Progenitor cell of endocrine pancreas (in vitro differentiated cells): Measurements from ENCODE around the gene PSMD5. TPM values are rescaled to one million over a fixed set of nuclear protein-coding genes. Genes with fewer than 3 reads are reported as not detected.
A peak's percentile ranks its signal among the peaks of the same experiment; 100 is the strongest.

ENCODE experiments used
- DNase-seq: peaks from one replicate; pipeline ENCODE4 v3.0.0; 2021; ENCODE audit warnings: low spot score; ENCODE audit not compliant: unreplicated experiment
- H3K27ac Mint-ChIP-seq: 2 replicates; pipeline ENCODE4 v1.8.0; 2021; ENCODE audit warnings: mild to moderate bottlenecking, moderate library complexity, mixed read lengths
- H3K27me3 Mint-ChIP-seq: 2 replicates; pipeline ENCODE4 v1.8.0; 2021; ENCODE audit warnings: mixed read lengths
- H3K36me3 Mint-ChIP-seq: 2 replicates; pipeline ENCODE4 v1.8.0; 2022; ENCODE audit warnings: mixed read lengths; ENCODE audit not compliant: insufficient read depth
- H3K4me1 Mint-ChIP-seq: 2 replicates; pipeline ENCODE4 v1.8.0; 2021; ENCODE audit warnings: low read depth, mixed read lengths
- H3K4me3 Mint-ChIP-seq: 2 replicates; pipeline ENCODE4 v1.8.0; 2021; ENCODE audit warnings: low read depth, mild to moderate bottlenecking, moderate library complexity, mixed read lengths
- H3K9me3 Mint-ChIP-seq: 2 replicates; pipeline ENCODE4 v1.8.0; 2021; ENCODE audit warnings: low read depth, mixed read lengths
- CTCF ChIP-seq: fragments of 200-600 bp; sonication (generic); IDR thresholded peaks from one replicate; pipeline ENCODE4 v1.5.0; 2021; ENCODE audit warnings: antibody characterized with exemption, mild to moderate bottlenecking; ENCODE audit not compliant: unreplicated experiment
- total RNA-seq: library from RNA; stranded (reverse); gene quantifications from 2 replicates; pipeline ENCODE4 v1.2.1, GENCODE V29; 2021

PSMD5 gene
- total RNA-seq, 1 donor from 2014 or later, result 50.1 TPM

DNA sequence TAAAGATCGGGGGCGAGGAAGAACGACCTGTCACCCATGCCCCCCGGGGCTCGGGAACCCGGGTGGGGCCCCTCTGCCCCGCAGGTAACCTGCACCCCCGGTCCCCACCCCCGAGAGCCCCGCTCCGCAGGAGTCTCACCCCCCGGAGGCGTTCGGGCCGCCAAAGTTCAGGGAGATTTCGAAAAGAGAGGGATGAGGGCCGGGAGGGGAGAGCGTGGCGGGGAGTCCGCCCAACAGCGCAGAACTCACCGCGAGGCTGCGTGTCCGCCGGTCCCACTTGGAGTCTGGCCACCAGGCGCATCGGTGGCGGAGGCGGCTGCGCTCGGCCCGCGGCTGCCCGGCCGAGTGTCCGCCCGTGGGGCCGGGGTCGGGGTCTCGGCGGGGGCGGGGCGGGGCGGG lies 34.1 kb upstream of the PSMD5 start, which contains the start of gene PHF19:
TSS of gene PHF19 (minus strand) at position 347 of the 399 bp plus-strand sequence. CDS start 2,447 bp downstream, outside the sequence.
- peak within 1 kb of the TSS; percentile 75 for H3K27ac Mint-ChIP-seq
- TF ChIP-seq CTCF, result no peak
- H3K27me3 Mint-ChIP-seq, result peaks cover 37% of the 10 kb centered on the region
- peaks cover 1% of the 10 kb centered on the region for H3K36me3 Mint-ChIP-seq
- no peak for DNase-seq
- no peaks in the 10 kb centered on the region for H3K9me3 Mint-ChIP-seq
- peak within 1 kb of the TSS; percentile 89 for H3K4me3 Mint-ChIP-seq
- H3K4me1 Mint-ChIP-seq, result peaks cover 14% of the 10 kb centered on the region

DNA sequence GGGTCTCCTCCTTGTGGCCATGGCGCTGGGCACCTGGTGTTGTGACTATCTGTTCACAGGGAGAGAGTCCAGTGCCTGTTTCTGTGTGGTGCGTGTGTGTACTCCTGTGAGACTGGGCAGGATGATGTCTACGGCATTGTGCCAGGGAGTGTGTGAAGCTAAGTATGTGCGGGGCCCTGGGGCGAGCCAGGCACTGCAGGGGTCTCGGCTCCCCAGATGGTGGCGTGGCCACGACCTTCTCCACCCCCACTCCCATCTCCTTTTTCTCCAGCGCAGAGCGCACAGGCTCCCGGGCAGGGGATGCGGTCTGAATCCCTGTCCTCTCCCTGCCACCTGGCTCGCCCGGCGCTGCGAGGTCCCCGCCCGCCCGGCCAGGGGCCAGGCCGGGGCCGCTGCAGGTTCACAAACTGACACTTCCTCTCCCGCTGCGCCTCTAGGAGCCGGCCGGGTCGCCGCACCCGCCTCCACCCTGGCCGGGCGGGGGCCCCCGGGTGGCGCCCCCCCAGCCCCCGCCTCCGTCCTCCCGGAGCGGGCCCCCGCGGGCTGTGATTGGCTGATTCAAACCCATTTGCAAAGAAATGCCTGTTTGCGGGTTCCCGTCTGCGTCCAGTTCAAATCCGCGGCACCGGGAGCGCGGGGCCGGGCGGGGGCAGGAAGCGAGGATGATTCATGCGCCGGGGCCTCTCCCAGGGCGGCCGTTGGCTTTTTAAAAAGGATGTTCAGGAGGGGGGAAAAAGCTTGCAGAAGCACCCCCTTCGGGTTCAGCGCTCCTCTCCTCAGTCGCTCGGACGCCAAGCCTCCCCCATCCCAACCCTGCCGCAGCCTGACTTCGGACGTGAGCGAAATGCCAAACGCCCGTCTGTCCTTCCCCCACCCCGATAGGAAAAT lies 33.5 kb upstream of the PSMD5 start:
- TF ChIP-seq CTCF, result peak; percentile 7
- no peaks in the 10 kb centered on the region for H3K9me3 Mint-ChIP-seq
- H3K4me3 Mint-ChIP-seq, result peak overlapping the region; percentile 66
- peak overlapping the region; percentile 63 for H3K27ac Mint-ChIP-seq
- H3K4me1 Mint-ChIP-seq, result peaks cover 14% of the 10 kb centered on the region
- peak; percentile 37 for DNase-seq
- H3K36me3 Mint-ChIP-seq, result peaks cover 1% of the 10 kb centered on the region
- peaks cover 37% of the 10 kb centered on the region for H3K27me3 Mint-ChIP-seq

- DNase-seq, result no peak
- Mint-ChIP-seq H3K4me3 (peak overlapping the region; percentile 65), H3K27ac (peak overlapping the region; percentile 63), H3K4me1 (peaks cover 14% of the 10 kb centered on the region), H3K9me3 (no peaks in the 10 kb centered on the region), H3K36me3 (peaks cover 1% of the 10 kb centered on the region), H3K27me3 (peaks cover 33% of the 10 kb centered on the region)
- TF ChIP-seq CTCF, result no peak
Observed at GRCh38 chr9:120875643-120875953, 32.9 kb upstream of the PSMD5 start.

DNA sequence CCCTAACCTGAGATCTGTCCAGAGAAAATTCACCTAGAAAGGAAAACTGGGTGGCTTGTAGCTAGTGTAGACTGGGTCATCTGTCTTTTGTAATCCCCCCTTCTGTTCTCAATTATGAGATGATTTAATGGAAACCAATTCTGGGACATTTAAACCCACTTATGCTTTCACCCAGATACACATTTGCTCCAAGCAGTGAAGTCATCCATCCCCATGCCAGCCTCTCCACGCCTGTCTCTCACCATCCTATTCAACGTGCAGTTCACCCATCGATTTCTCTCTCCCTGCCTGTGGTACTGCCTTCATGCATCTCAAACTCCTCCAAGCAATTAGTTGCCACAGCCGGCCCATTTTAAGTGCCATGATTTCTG lies 32.5 kb upstream of the PSMD5 start:
- no peak overlapping the region for H3K4me3 Mint-ChIP-seq
- H3K27ac Mint-ChIP-seq, result no peak overlapping the region
- no peak for DNase-seq
- no peak for TF ChIP-seq CTCF
- peaks cover 14% of the 10 kb centered on the region for H3K4me1 Mint-ChIP-seq
- H3K36me3 Mint-ChIP-seq, result peaks cover 1% of the 10 kb centered on the region
- H3K9me3 Mint-ChIP-seq, result no peaks in the 10 kb centered on the region
- H3K27me3 Mint-ChIP-seq, result peaks cover 30% of the 10 kb centered on the region

GRCh38 chr9:120874226-120875194 lies 31.8 kb upstream of the PSMD5 start:
- TF ChIP-seq CTCF, result no peak
- DNase-seq, result no peak
- Mint-ChIP-seq H3K9me3 (no peaks in the 10 kb centered on the region), H3K4me3 (no peak overlapping the region), H3K27ac (no peak overlapping the region), H3K27me3 (peaks cover 25% of the 10 kb centered on the region), H3K4me1 (peaks cover 14% of the 10 kb centered on the region), H3K36me3 (peaks cover 1% of the 10 kb centered on the region)
